HepG2 (cell line): Measurements from ENCODE around the gene S100P. TPM values are rescaled to one million over a fixed set of nuclear protein-coding genes. Genes with fewer than 3 reads are reported as not detected.
A peak's percentile ranks its signal among the peaks of the same experiment; 100 is the strongest.

Experiments used
- ATF7 ChIP-seq, 2 experiments: fragments of 450-650 bp in 1 of 2; sonication (generic) in 1 of 2; formaldehyde crosslinking in 1 of 2; IDR thresholded peaks; 2 replicates each; pipeline versions ENCODE4 v1.4.0 to v1.6.1; 2016 to 2020; ENCODE audit warnings: antibody characterized with exemption in 1 of 2, mild to moderate bottlenecking in 1 of 2, missing genetic modification reagents in 1 of 2
- EEA1 ChIP-seq: sonication (generic); formaldehyde crosslinking; IDR thresholded peaks from 2 replicates; pipeline ENCODE4 v1.5.1; 2020; ENCODE audit warnings: mild to moderate bottlenecking, missing genetic modification reagents, borderline replicate concordance
- ERF ChIP-seq: IDR thresholded peaks from 2 replicates; pipeline ENCODE4 v1.6.1; 2018; ENCODE audit warnings: missing biosample characterization, missing genetic modification reagents
- FOXO1 ChIP-seq: sonication (generic); formaldehyde crosslinking; IDR thresholded peaks from 2 replicates; pipeline ENCODE4 v1.4.0; 2020; ENCODE audit warnings: missing genetic modification reagents
- MAFG ChIP-seq: sonication (generic); formaldehyde crosslinking; IDR thresholded peaks from 2 replicates; pipeline ENCODE4 v1.5.1; 2020; ENCODE audit warnings: mild to moderate bottlenecking, missing genetic modification reagents
- MIER2 ChIP-seq: IDR thresholded peaks from 2 replicates; pipeline ENCODE4 v1.6.1; 2016; ENCODE audit warnings: missing biosample characterization, missing genetic modification reagents
- NBN ChIP-seq: fragments of 450-650 bp; conservative IDR thresholded peaks from 2 replicates; pipeline ENCODE4 v1.6.1; 2017
- NFATC3 ChIP-seq: sonication (generic); formaldehyde crosslinking; IDR thresholded peaks from 2 replicates; pipeline ENCODE4 v1.5.1; 2020; ENCODE audit warnings: mild to moderate bottlenecking, missing genetic modification reagents
- PLRG1 ChIP-seq: fragments of 450-650 bp; conservative IDR thresholded peaks from 2 replicates; pipeline ENCODE4 v1.6.1; 2016
- U2AF2 ChIP-seq: fragments of 200-400 bp; formaldehyde crosslinking; IDR thresholded peaks from 2 replicates; pipeline ENCODE4 v1.6.1; 2017; ENCODE audit warnings: low read depth, mild to moderate bottlenecking, low read length
- ZBTB38 ChIP-seq: sonication (generic); formaldehyde crosslinking; IDR thresholded peaks from 2 replicates; pipeline ENCODE4 v1.5.1; 2020; ENCODE audit warnings: mild to moderate bottlenecking, missing genetic modification reagents
- ZBTB7A ChIP-seq: sonication (generic); formaldehyde crosslinking; IDR thresholded peaks from 2 replicates; pipeline ENCODE4 v1.8.0; 2022; ENCODE audit warnings: mild to moderate bottlenecking, missing genetic modification reagents
- ZNF446 ChIP-seq: sonication (generic); formaldehyde crosslinking; IDR thresholded peaks from 2 replicates; pipeline ENCODE4 v1.5.0; 2020; ENCODE audit warnings: mild to moderate bottlenecking, missing genetic modification reagents
- ZNF549 ChIP-seq: sonication (generic); formaldehyde crosslinking; IDR thresholded peaks from 2 replicates; pipeline ENCODE4 v1.5.0; 2020; ENCODE audit warnings: missing genetic modification reagents
- ZNF598 ChIP-seq: sonication (generic); formaldehyde crosslinking; IDR thresholded peaks from 2 replicates; pipeline ENCODE4 v1.5.1; 2020; ENCODE audit warnings: mild to moderate bottlenecking, missing genetic modification reagents, borderline replicate concordance
- polyA plus RNA-seq, 8 experiments: library from polyadenylated mRNA; depleted of rRNA in 3 of 8; stranded (reverse) in 7 of 8; unstranded in 1 of 8; fragments of >200 nt; fragmentation: Illumina TruSeq in 4 of 8; extraction: Trizol in 4 of 8; gene quantifications; 2 replicates each; pipeline versions ENCODE4 v1.2.1 to v1.2.3, GENCODE V29; 2011 to 2016; ENCODE audit warnings: low read depth in 4 of 8, missing spikeins in 1 of 8, mixed read lengths in 1 of 8; ENCODE audit not compliant: insufficient read depth in 1 of 8
- total RNA-seq, 5 experiments: library from RNA; depleted of rRNA; stranded (reverse); fragments of >200 nt; fragmentation: Illumina TruSeq; extraction: Trizol; gene quantifications; 2 replicates each; pipeline ENCODE4 v1.2.3, GENCODE V29; 2016; ENCODE audit warnings: low read depth in 1 of 5
- TF ChIP-seq, protein P1 (sequence below): sonication (generic); formaldehyde crosslinking; IDR thresholded peaks from 2 replicates; pipeline ENCODE4 v1.5.0; 2020; ENCODE audit warnings: missing genetic modification reagents
- TF ChIP-seq, protein P2 (sequence below): IDR thresholded peaks from 2 replicates; pipeline ENCODE4 v1.6.1; 2018; ENCODE audit warnings: missing genetic modification reagents
- TF ChIP-seq, protein P3 (sequence below): sonication (generic); formaldehyde crosslinking; IDR thresholded peaks from 2 replicates; pipeline ENCODE4 v1.9.0; 2021; ENCODE audit warnings: missing genetic modification reagents, mild to moderate bottlenecking, borderline replicate concordance
- TF ChIP-seq, protein P4 (sequence below): sonication (generic); formaldehyde crosslinking; IDR thresholded peaks from 2 replicates; pipeline ENCODE4 v1.9.0; 2021; ENCODE audit warnings: mild to moderate bottlenecking, missing genetic modification reagents

S100P gene
- total and polyA plus RNA-seq, 2 of the 13 experiments (the other 11 are each of a cell fraction or from before 2014, with no cell fraction given), result 278 to 1,649 TPM

DNA sequence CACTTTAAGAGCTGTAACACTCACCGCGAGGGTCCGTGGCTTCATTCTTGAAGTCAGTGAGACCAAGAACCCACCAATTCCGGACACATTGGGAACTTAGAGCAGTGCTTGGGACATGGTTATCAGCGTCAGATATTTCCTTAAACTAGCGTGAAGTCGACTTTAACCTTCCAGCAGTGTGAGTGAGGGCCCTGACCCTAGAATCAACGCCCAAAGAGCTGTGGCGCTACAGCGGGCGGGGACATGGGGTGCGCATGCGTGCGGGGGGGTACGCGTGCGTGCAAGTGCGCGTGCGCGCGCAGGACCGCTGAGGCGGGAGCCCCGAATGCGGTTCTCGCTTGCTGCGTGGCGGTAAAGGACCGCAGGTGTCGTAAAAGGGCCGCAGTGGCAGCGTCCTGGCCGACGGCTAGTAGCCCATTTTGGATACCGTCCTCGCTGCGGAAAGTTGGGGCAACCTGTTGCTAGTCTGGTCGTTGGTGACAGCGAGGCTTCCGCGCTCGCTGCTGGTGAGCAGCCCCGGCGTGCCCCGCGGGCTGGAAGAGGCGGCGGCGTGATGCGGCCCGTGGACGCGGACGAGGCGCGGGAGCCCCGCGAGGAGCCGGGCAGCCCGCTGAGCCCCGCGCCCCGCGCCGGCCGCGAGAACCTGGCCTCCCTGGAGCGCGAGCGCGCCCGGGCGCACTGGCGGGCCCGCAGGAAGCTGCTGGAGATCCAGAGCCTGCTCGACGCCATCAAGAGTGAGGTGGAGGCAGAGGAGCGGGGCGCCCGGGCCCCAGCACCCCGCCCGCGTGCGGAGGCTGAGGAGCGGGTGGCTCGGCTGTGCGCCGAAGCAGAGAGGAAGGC, 19.8 kb upstream of the S100P start (continued):
- TF ChIP-seq PLRG1, result no peak
- TF ChIP-seq MIER2 (CRISPR knock-in tag), result peak; percentile 30; the same call in 1 of the 2 replicates
- TF ChIP-seq ZNF549, result no peak
- TF ChIP-seq, protein P1, sequence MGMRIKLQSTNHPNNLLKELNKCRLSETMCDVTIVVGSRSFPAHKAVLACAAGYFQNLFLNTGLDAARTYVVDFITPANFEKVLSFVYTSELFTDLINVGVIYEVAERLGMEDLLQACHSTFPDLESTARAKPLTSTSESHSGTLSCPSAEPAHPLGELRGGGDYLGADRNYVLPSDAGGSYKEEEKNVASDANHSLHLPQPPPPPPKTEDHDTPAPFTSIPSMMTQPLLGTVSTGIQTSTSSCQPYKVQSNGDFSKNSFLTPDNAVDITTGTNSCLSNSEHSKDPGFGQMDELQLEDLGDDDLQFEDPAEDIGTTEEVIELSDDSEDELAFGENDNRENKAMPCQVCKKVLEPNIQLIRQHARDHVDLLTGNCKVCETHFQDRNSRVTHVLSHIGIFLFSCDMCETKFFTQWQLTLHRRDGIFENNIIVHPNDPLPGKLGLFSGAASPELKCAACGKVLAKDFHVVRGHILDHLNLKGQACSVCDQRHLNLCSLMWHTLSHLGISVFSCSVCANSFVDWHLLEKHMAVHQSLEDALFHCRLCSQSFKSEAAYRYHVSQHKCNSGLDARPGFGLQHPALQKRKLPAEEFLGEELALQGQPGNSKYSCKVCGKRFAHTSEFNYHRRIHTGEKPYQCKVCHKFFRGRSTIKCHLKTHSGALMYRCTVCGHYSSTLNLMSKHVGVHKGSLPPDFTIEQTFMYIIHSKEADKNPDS (CRISPR knock-in tag), result 0 out of 2 replicates have a peak, but pooled peaks have one; percentile 40
- TF ChIP-seq, protein P2, sequence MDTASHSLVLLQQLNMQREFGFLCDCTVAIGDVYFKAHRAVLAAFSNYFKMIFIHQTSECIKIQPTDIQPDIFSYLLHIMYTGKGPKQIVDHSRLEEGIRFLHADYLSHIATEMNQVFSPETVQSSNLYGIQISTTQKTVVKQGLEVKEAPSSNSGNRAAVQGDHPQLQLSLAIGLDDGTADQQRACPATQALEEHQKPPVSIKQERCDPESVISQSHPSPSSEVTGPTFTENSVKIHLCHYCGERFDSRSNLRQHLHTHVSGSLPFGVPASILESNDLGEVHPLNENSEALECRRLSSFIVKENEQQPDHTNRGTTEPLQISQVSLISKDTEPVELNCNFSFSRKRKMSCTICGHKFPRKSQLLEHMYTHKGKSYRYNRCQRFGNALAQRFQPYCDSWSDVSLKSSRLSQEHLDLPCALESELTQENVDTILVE, result no peak; the same call in none of the 2 replicates
- TF ChIP-seq FOXO1 (CRISPR knock-in tag), result peak; percentile 75
- TF ChIP-seq ZNF446 (CRISPR knock-in tag), result peak; percentile 89
- TF ChIP-seq EEA1 (CRISPR knock-in tag), result no peak
- no peak for TF ChIP-seq NBN
- no peak for TF ChIP-seq ATF7 (IDR thresholded peaks at IDR 0.05)
- TF ChIP-seq ATF7 (CRISPR knock-in tag; IDR thresholded peaks at IDR 0.05), result no peak
- no peak for TF ChIP-seq NFATC3 (CRISPR knock-in tag)
- TF ChIP-seq MAFG, result no peak
- no peak for TF ChIP-seq U2AF2
- no peak for TF ChIP-seq ZNF598 (CRISPR knock-in tag)
- TF ChIP-seq, protein P3, sequence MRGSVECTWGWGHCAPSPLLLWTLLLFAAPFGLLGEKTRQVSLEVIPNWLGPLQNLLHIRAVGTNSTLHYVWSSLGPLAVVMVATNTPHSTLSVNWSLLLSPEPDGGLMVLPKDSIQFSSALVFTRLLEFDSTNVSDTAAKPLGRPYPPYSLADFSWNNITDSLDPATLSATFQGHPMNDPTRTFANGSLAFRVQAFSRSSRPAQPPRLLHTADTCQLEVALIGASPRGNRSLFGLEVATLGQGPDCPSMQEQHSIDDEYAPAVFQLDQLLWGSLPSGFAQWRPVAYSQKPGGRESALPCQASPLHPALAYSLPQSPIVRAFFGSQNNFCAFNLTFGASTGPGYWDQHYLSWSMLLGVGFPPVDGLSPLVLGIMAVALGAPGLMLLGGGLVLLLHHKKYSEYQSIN (CRISPR knock-in tag), result no peak; the same call in 1 of the 2 replicates
- TF ChIP-seq ZBTB7A (CRISPR knock-in tag), result no peak
- peak; percentile 83 for TF ChIP-seq ZBTB38 (CRISPR knock-in tag)
- TF ChIP-seq, protein P4, sequence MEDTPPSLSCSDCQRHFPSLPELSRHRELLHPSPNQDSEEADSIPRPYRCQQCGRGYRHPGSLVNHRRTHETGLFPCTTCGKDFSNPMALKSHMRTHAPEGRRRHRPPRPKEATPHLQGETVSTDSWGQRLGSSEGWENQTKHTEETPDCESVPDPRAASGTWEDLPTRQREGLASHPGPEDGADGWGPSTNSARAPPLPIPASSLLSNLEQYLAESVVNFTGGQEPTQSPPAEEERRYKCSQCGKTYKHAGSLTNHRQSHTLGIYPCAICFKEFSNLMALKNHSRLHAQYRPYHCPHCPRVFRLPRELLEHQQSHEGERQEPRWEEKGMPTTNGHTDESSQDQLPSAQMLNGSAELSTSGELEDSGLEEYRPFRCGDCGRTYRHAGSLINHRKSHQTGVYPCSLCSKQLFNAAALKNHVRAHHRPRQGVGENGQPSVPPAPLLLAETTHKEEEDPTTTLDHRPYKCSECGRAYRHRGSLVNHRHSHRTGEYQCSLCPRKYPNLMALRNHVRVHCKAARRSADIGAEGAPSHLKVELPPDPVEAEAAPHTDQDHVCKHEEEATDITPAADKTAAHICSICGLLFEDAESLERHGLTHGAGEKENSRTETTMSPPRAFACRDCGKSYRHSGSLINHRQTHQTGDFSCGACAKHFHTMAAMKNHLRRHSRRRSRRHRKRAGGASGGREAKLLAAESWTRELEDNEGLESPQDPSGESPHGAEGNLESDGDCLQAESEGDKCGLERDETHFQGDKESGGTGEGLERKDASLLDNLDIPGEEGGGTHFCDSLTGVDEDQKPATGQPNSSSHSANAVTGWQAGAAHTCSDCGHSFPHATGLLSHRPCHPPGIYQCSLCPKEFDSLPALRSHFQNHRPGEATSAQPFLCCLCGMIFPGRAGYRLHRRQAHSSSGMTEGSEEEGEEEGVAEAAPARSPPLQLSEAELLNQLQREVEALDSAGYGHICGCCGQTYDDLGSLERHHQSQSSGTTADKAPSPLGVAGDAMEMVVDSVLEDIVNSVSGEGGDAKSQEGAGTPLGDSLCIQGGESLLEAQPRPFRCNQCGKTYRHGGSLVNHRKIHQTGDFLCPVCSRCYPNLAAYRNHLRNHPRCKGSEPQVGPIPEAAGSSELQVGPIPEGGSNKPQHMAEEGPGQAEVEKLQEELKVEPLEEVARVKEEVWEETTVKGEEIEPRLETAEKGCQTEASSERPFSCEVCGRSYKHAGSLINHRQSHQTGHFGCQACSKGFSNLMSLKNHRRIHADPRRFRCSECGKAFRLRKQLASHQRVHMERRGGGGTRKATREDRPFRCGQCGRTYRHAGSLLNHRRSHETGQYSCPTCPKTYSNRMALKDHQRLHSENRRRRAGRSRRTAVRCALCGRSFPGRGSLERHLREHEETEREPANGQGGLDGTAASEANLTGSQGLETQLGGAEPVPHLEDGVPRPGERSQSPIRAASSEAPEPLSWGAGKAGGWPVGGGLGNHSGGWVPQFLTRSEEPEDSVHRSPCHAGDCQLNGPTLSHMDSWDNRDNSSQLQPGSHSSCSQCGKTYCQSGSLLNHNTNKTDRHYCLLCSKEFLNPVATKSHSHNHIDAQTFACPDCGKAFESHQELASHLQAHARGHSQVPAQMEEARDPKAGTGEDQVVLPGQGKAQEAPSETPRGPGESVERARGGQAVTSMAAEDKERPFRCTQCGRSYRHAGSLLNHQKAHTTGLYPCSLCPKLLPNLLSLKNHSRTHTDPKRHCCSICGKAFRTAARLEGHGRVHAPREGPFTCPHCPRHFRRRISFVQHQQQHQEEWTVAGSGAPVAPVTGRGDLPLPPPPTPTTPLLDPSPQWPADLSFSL (CRISPR knock-in tag), result no peak
- TF ChIP-seq ERF (CRISPR knock-in tag), result peak; percentile 91
